HG03442 (cell line): ENCODE results near the gene ADGRG2.
"Not testable (repeated sequence)": the region's sequence is repeated elsewhere in the genome, so short reads cannot be mapped to it uniquely, and the experiment has no call there.

Experiments used
- ATAC-seq: cut with Tn5 transposase; IDR thresholded peaks from one replicate; pipeline ENCODE4 v1.9.1; 2021; ENCODE audit warnings: mild to moderate bottlenecking, moderate library complexity; ENCODE audit not compliant: unreplicated experiment

The ADGRG2 gene

DNA sequence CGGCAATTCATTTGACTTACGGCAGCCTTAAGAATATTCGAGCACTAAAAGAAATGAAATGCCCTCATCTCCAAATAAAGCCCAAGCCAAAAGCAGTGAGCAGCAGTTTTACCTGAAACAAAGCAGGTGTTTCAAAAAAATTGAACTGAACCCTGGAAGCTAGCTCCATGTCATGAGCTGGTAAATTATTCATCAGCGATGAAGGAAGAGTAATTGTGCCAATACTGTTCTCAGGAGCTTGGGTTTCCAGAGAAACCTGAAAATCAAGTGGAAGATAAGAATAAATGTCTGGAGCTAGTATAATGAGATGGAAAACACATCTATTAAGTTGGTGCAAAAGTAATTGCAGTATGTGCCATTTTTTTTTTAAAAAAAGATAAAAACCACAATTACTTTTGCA lies 114.4 kb downstream of the ADGRG2 start:
- ATAC-seq, result no peak

DNA sequence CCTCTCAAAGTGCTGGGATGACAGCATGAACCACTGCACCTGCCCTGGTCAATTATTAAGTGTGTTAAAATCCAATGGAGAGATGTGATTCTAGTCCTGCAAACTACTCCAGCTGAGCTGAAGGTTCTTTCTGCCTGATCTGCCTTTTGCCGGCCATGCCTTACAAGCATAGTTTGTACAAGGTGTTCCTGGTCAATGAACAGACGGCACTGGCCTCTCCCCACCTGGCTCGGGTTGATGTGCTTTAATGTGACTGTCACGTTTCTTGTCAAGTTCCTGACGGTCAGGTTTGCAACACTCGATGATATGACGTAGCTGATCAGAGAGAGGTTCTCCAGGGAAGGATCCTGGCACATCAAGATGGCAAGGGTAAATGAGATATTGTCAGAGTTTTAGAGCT lies 115.3 kb downstream of the ADGRG2 start:
- no peak for ATAC-seq

DNA sequence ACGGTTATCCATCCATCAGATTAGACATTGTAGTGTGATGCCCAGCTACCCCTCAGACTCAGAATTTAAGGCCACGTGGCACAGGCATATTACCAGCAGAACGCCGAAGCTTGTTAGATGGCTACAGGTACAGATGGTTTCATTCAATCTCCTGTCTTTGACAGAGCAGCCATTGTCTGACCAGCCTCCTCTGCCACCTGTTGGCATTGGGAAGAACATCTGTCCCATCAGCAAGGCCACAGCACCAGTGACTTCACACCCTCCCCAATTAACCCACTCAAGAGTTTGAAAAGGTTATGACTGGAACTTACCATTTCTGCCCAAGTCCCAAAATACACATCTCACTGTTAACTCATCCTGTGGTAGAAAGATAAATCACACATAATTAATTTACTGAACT lies 116.4 kb downstream of the ADGRG2 start:
- ATAC-seq, result no peak

DNA sequence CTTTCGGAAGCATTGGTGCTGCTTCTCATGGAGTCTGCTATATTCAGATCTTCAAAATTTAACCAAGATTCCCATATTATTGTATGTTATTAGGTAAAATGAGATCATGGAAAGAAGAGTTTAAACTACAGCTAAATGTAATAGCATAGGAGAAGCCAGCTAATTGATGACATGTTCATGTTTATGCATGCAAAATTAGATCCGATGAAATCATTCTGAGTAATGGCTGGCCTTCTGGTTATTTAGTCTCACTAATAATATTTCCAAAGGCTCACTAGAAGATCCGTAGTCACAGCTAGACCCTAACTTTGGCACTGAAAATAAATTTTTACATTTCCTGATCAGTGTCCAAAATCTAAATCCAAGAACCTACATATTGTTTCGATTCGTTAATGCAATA lies 118.5 kb downstream of the ADGRG2 start:
- no peak for ATAC-seq

DNA sequence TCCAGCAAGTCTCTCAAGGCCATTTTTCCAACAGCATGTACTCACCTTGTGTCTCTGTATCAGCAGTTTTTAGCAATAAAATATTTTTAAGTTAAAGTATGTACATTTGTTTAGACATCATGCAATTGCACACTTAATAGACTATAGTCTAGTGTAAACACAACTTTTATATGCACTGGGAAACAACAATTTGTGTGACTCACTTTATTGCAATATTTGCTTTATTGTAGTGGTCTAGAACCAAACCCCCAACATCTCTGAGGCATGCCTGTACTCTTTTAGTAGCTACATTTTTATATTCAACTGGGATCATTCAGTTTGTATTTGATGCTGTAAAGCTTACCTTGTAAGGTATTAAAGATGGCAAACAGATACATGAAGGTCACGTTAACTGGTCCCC lies 123.6 kb downstream of the ADGRG2 start:
- no peak for ATAC-seq

DNA sequence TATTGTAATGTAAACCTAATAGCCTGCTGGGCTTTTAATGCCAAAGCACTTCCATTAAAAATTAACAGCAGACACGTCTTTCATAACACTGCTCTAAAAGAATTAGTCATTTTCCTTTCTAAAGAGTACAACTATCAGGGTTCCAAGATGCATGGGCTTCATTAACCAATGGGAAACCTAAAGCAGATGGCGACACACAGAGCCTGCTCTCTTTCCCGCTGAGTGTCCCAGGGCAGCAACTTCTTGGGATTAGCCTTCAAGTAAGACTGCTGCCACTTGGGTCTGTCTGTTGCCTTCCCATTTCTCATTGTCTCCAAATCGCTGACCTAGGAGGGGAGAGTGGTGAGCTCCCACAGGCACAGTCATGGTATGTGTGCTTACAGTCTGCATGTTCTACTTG lies 124.4 kb downstream of the ADGRG2 start:
- no peak for ATAC-seq

DNA sequence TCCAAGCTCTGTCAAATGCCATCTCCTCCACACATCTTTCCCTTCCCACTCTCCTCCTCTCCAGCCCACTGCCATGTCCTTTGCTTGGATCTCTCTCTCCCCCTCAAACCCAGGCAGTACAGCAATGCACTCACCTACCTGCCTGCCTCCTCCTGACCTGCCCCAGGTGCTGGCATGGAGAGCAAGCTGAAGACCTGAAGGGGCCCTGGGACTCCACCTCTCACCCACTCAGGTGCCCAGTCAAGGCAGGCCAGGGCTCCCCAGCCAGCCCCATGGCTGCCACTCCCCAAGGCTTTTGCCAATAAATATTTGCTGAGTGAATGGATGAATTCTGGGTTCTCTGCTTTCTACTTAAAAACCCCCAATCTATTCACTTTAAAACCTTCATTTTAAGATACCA lies 125.7 kb downstream of the ADGRG2 start:
- ATAC-seq, result no peak

DNA sequence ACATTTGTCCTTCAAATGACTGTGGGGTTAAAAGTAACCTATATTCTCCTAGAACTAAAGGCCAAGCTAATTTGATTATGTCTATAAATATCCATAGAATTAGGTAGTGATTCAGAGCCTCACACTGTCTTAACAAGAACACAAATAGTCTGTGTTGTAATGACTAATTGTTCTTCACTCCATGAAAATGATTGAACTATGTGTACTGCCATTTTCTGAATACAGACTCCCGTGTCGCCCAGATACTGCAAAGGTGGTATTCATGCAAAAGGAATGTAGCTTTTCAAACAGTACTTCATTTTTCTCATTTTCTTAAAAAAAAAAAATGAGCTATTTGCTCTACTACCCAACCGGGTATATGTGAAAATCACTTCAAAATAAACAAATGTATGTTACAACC lies 127.0 kb downstream of the ADGRG2 start:
- no peak for ATAC-seq

DNA sequence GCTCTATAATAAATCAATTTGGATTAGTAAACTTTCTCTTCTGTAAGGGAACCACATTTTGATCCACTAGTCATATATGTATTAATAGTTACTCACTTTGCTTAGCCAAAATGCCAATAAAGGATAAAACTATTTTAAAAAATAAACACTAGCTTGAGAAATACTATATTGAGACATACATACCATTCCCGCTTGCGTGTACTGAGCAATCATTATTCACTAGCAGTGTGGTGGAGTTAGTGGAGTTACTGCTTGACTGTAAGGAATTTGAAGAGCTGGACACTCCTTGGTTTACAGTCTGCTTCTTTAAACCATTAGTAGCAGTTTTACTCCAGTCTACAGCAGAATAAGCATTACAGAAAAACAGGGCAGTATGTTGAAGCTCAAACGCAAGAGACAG lies 127.6 kb downstream of the ADGRG2 start:
- ATAC-seq, result no peak

DNA sequence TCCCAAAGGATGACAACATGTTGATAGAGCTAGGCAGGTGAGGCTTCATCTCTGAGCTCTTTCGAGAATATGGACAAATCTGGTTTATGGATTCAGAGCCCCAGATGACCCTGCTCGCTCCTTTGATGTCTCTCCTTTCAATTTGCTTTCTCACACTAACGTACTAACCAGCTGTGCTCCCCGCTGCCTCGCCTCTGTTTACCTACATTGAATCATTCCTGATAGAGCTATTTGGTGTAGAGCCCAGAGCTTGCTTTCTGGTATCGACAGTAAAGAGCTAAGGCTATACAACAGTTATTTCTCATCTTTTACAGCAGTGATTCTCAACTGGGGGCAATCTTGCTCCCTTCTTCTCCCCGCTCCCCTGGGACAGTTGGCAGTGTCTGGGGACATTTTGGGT lies 129.4 kb downstream of the ADGRG2 start:
- no peak for ATAC-seq

DNA sequence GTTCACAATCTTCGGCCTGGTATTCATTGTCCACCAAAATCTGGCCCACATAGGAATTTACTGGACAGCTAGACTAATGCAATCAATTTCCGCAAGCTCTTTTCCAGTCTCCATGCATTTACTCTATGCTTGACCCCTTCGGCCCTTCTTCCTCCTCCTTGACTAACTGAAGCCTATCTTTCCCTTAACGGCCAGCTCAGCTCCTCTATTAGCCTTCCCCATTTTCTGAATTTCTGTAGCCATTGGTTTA lies 137.2 kb downstream of the ADGRG2 start:
- ATAC-seq, result no peak

DNA sequence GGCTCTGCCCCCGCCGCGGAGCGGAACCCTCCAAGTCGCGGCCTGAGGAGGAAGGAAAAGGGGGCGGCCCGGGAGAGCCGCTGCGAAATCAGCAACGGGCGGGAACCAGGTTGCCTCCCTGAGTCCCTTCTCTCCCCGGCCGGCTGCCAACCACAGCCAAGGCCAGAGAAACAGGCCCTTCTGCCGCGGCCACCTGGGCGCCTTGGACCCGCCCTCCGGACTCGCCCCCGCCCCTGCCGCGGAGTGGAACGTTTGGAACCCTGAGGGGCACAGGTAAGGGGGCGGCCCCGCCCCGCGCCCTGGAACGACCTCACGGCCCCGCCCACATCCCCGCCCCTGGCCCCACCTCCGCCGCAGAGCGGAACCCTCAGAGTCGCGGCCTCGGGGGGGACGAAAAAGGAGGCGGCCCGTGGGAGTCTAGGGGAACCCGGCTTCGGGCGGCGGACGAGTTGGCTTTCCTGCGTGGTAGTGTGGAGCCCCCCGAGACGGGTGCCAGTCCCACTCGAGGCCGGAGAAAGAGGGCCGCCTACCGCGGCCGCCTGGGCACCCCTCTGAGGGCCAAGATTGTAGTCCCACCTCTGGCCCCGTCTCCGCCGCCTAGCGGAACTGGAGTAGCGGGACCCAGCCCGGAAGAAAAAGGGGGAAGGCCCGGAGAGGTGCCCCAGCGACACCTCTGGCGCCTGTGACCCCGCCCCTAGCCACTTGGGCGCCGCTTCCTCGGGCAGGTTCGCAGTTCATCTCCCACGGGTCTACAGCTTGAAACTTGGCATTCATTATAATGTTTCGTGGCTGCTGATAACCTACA lies 137.7 kb downstream of the ADGRG2 start:
- peak; percentile 80 for ATAC-seq

DNA sequence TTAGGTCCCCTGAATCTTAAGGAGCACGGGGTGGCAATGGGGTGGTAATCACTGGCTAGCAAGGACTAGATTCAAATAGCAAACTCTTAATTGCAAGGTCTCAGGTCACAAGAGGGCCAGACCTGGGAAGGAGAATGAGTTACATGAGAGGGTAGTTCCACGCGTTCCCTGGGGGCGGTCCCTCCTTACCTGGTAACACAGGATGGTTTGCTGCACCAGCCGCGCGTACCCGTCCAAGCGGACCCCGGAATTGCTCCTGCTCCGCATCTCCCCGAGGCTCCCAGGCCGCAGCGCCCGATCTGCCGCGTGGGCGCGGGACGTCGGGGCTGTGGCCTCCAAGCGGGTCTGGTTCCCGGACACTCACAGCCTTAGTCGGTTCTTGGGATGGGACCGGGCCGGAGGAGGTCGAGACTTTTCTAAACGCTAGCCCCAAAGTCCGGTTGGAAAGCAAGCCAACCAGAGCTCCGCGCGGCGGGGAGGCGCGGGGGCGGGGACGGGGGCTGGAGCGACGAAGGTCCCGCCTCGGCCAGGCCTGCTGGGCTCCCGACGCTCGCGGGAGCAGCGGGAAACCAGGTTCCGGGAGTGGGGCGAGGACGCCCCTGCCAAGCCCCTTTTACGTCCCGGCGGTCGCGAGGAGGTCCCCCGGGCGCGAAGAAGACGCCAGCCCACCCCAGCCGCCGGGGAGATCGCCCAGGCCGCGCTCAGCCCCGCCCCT lies 138.4 kb downstream of the ADGRG2 start, which contains the start of gene PHKA2:
PHKA2 (minus strand) TSS at position 449 of the 715 bp plus-strand sequence; CDS start at position 267, 182 bp downstream.
- ATAC-seq, result peak; percentile 35

DNA sequence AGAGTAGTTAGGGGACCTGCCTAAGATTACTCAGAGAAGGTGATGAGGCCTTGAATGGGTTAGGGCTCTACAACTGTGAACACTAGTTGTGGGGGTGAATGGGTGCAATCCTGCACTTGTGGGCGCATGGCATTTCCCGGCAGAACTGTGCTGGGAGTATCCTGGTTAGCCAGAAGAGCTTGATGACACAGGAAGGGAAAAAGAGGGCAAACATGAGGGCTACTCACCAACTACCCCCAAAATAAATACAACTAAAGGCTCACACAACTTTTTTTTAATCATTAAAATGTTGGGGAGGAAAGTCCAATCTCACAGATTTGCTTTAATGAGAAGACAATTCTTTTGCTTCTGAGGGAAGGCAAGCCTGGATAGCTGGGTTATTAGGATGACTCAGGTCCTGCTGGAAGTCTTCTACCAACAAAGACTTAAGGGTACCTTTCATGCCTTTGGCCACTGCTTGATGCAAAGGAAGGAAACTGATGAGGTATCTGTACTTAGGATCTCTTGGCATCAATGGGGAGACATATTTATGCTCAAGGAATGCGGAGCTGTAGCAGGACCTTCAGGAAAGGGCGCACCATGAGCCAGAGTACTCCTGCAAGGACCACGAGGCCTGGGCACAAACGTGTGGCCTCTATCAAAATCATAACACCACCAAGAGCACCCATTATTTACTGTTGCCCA lies 141.0 kb downstream of the ADGRG2 start:
- ATAC-seq, result no peak

DNA sequence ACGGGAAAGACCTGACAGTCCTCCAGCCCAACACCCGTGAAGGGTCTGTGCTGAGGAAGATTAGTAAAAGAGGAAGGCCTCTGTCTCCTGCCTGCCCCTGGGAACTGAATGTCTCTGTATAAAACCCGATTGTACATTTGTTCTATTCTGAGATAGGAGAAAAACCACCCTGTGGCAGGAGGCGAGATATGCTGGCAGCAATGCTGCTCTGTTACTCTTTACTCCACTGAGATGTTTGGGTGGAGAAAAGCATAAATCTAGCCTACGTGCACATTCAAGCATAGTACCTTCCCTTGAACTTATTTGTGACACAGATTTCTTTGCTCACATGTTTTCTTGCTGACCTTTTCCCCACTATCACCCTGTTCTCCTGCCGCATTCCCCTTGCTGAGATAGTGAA lies 142.0 kb downstream of the ADGRG2 start:
- ATAC-seq, result not testable (repeated sequence)

DNA sequence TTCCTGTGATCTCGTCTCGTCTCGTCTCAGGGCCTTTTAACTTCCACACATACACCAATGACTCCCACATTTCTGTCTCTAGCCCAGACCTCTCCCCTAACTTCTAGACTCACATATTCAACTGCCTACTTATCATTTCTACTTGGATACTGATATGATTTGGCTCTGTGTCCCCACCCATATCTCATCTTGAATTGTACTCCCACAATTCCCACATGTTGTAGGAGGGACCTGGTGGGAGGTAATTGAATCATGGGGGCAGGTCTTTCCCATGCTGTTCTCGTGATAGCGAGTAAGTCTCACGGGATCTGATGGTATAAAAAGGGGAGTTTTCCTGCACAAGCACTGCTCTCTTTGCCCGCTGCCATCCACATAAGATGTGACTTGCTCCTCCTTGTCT lies 147.3 kb downstream of the ADGRG2 start:
- ATAC-seq, result no peak

DNA sequence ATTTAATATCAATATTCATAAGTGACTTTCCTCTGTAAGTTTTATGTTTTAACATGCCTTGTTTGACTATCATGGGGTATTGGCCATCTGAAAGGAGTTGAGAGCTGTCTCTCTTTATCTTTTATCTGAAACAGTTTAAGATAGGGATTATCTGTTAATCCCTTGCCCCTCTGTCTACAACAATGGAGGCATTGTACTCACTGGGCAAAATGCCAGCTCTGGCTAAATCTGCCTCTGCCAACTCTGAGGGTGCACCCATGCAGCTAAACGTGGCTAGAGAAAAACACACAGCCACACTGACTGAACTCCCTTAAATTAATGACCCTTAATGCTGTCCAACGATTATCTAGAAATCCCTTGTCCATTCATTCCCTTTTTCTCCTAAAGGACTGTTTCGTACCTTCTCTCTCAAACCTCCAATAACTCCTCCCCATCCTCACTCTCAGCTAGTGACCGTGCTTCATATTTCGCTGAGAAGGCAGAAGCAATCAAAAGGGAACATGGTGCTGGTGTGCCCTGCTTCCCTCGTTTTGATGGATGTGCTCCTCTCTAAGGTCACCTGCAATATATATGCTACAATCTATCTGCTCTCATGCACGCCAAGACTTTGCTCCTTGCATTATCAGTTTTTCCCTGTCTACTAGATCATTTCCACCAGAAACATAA lies 148.6 kb downstream of the ADGRG2 start:
- ATAC-seq, result no peak

DNA sequence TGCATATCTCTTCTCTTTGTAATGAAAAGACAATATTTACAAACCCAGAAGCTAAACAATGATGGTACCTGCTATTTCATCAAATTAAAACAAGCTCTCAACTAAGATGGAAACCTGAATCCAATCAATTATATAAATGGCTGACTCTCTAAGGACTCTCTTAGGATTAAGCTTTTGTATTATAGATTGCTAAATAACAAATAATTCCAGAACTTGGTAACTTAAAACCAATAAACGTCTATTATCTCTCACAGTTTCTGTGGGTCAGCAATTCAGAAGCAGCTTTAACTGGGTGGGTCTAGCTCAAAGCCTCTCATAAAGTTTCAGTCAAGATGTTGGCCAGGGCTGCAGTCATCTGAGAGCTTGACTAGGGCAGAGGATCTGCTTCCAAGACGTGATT lies 150.8 kb downstream of the ADGRG2 start:
- no peak for ATAC-seq

DNA sequence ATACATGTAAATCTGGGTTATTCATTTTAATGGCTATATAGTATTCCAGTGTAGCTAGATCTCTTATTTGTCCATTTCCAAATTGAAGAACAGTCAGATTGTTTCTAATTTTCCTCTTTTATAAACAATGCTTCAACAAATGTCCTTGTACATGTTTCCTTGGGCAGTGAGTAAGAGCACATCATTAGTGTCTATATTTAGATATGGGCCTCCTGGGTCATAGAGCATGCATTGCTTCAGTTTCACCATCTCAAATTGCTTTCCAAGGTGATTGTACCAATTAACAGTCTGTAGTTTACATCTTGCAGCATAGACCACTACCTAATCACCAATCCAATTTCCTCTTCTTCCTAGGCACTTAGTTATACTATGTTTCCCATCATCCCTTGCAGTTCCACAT lies 151.8 kb downstream of the ADGRG2 start:
- no peak for ATAC-seq

DNA sequence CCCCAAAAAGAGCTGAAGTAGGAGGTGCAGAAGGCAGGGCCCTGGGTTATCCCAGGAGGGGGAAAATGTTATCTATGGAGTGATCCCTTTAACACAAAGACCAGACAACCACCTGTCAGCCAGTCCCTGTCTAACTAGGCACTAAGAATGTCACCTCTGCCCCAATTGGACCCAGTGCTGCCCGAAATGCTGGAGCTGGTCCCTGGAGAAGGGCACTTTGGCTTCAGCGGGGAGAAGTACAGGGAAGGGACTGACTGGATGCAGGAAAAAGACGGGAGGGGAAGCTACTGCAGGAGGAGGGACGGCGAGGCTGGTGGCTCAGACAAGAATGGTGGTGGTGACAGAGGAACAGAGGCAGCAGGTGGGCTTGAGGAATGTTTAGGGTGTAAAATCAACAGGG lies 155.6 kb downstream of the ADGRG2 start:
- no peak for ATAC-seq

DNA sequence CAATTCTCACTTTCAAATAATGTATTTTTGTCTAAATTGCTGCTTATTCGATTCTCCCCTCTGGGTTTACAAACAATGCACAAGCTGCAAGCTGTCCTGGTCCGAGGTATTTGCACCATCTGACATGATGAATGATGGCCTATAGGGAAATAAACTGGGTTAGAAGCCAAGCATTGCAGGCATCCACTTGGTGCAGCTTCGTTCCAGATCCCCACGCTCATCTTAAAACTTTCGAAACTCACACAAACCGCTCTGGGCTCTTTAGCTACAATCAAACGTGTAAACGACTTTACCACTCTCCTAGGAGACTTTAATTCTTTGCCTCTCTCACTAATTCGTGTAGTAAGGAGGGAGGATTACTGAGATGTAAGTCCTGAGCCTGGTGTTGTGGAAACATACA lies 157.4 kb downstream of the ADGRG2 start:
- no peak for ATAC-seq

DNA sequence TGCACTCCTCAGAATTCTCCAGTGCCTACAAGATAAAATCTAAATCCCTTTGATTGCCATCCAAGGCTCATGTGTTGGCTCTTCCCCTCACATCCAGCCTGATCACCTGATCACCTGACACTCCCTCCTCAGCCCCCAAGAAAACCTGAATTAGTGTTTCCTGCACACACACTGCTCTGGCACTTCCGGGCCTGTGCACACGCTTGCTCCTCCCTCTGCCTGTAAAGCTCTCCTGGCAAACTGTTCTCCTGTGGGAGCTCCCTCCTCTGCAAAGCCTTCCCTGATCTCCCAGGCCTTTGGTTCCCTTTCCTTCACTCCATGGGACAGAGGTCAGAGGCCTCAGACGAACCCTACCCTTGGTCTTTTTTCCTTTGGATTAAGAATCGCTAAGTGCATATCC lies 158.2 kb downstream of the ADGRG2 start:
- ATAC-seq, result no peak
